HCT116 (cell line): ENCODE measurements around the gene AOPEP. TPM values are rescaled to one million over a fixed set of nuclear protein-coding genes. Genes with fewer than 3 reads are reported as not detected.

Source experiments
- ATAC-seq: fragments of 200-7000 bp; cut with Tn5 transposase; 2 replicates; pipeline ENCODE4 v1.9.1; 2020; ENCODE audit warnings: mild to moderate bottlenecking, moderate library complexity
- BruUV-seq: library from RNA; stranded (reverse); fragments of 400-500 nt; replicated peaks from 2 replicates; lab custom pipeline; 2021; lab: Mats Ljungman, UMichigan
- CTCF ChIA-PET: fragments of 300-600 bp; sonication (Branson Sonifier 250); formaldehyde crosslinking; loops from one replicate; lab custom pipeline; 2021; ENCODE audit warnings: antibody characterized with exemption; lab: Charles Lee
- POLR2A ChIA-PET: fragments of 300-600, 350-600 bp; sonication (Branson Sonifier 250); formaldehyde crosslinking; loops from one replicate; lab custom pipeline; 2021; ENCODE audit warnings: antibody characterized with exemption; lab: Charles Lee
- RAD21 ChIA-PET, 2 experiments: fragments of 300-600 bp; sonication (Branson Sonifier 250); formaldehyde crosslinking; loops; one replicate each; lab custom pipeline; 2023; ENCODE audit warnings: low total read pairs in 2 of 2; ENCODE audit not compliant: uncharacterized antibody in 2 of 2, unreplicated experiment in 2 of 2, low non-redundant PET in 1 of 2; lab: Charles Lee
- DNase-seq: peaks from one replicate; pipeline ENCODE4 v3.0.0-alpha.2; 2010; ENCODE audit warnings: low read depth, low spot score
- H2AFZ ChIP-seq: fragments of 200-600 bp; shearing (Covaris generic), sonication (generic); 2 replicates; pipeline ENCODE4 v1.6.1; 2017; ENCODE audit warnings: low read depth, mixed run types, mixed read lengths, antibody characterized with exemption, low read length; ENCODE audit not compliant: poor library complexity, severe bottlenecking
- H3K27ac ChIP-seq: 2 replicates; pipeline ENCODE4 v1.5.1; 2012; ENCODE audit warnings: low read depth, low read length
- H3K27me3 ChIP-seq: fragments of 200-600 bp; sonication (generic); 2 replicates; pipeline ENCODE4 v1.6.1; 2016; ENCODE audit warnings: mixed run types, low read length, mixed read lengths; ENCODE audit not compliant: insufficient read depth
- H3K36me3 ChIP-seq, 2 experiments: fragments of 200-500 bp in 1 of 2; fragments of 200-600 bp in 1 of 2; sonication (Bioruptor generic) in 1 of 2; sonication (generic) in 1 of 2; 2 replicates each; pipeline versions ENCODE4 v1.5.1 to v1.6.1; 2014 to 2016; ENCODE audit warnings: low read length in 2 of 2, inconsistent platforms in 1 of 2, mixed read lengths in 1 of 2, mixed run types in 1 of 2; ENCODE audit not compliant: insufficient read depth in 2 of 2, control insufficient read depth in 1 of 2
- H3K4me1 ChIP-seq, 2 experiments: fragments of 200-600 bp in 1 of 2; sonication (generic) in 1 of 2; 2 replicates each; pipeline versions ENCODE4 v1.5.1 to v1.6.1; 2012 to 2017; ENCODE audit warnings: low read length in 2 of 2, inconsistent platforms in 1 of 2, mild to moderate bottlenecking in 1 of 2, mixed read lengths in 1 of 2, mixed run types in 1 of 2, moderate library complexity in 1 of 2; ENCODE audit not compliant: insufficient read depth in 2 of 2, control insufficient read depth in 1 of 2
- H3K4me2 ChIP-seq: fragments of 200-600 bp; sonication (generic); 2 replicates; pipeline ENCODE4 v1.6.1; 2017; ENCODE audit warnings: mixed run types, low read length, mixed read lengths
- H3K4me3 ChIP-seq, 2 experiments: fragments of 200-600 bp in 1 of 2; sonication (generic) in 1 of 2; replicated peaks in 1 of 2; 2 replicates each; pipeline ENCODE4 v1.5.1; 2011 to 2016; ENCODE audit warnings: low read length in 2 of 2, control low read depth in 1 of 2, low read depth in 1 of 2, mild to moderate bottlenecking in 1 of 2, mixed read lengths in 1 of 2, mixed run types in 1 of 2
- H3K79me2 ChIP-seq: fragments of 200-600 bp; sonication (generic); 2 replicates; pipeline ENCODE4 v1.6.1; 2017; ENCODE audit warnings: mild to moderate bottlenecking, mixed run types, low read length, moderate library complexity, mixed read lengths; ENCODE audit not compliant: insufficient read depth
- H3K9ac ChIP-seq: fragments of 200-600 bp; sonication (generic); 2 replicates; pipeline ENCODE4 v1.6.1; 2016; ENCODE audit warnings: low read length, mixed read lengths
- H3K9me2 ChIP-seq: fragments of 200-600 bp; sonication (generic), shearing (Covaris generic); 2 replicates; pipeline ENCODE4 v1.6.1; 2017; ENCODE audit warnings: mixed run types, mild to moderate bottlenecking, moderate library complexity; ENCODE audit not compliant: insufficient read depth
- H3K9me3 ChIP-seq, 2 experiments: fragments of 200-500 bp in 1 of 2; fragments of 200-600 bp in 1 of 2; sonication (Bioruptor generic) in 1 of 2; sonication (generic) in 1 of 2; 2 replicates each; pipeline ENCODE4 v1.6.1; 2014 to 2017; ENCODE audit warnings: low read length in 2 of 2, mixed read lengths in 2 of 2, inconsistent platforms in 1 of 2, low read depth in 1 of 2, mild to moderate bottlenecking in 1 of 2, mixed run types in 1 of 2, moderate library complexity in 1 of 2; ENCODE audit not compliant: control insufficient read depth in 1 of 2, insufficient read depth in 1 of 2
- H4K20me1 ChIP-seq: fragments of 200-600 bp; sonication (generic), shearing (Covaris generic); 2 replicates; pipeline ENCODE4 v1.6.1; 2017; ENCODE audit warnings: mixed run types, mild to moderate bottlenecking, moderate library complexity; ENCODE audit not compliant: insufficient read depth
- ATF3 ChIP-seq: IDR thresholded peaks from 2 replicates; pipeline ENCODE4 v1.6.1; 2012
- CBX3 ChIP-seq: IDR thresholded peaks from 2 replicates; pipeline ENCODE4 v1.6.1; 2012; ENCODE audit warnings: low read depth
- CEBPB ChIP-seq: IDR thresholded peaks from 2 replicates; pipeline ENCODE4 v1.6.1; 2012; ENCODE audit warnings: low read depth
- EGR1 ChIP-seq: IDR thresholded peaks from 2 replicates; pipeline ENCODE4 v1.6.1; 2012; ENCODE audit warnings: low read depth
- EZH2 ChIP-seq: fragments of 200-600 bp; sonication (generic); IDR thresholded peaks from 2 replicates; pipeline ENCODE4 v1.6.1; 2017; ENCODE audit warnings: antibody characterized with exemption, mixed run types
- FOSL1 ChIP-seq: IDR thresholded peaks from 2 replicates; pipeline ENCODE4 v1.6.1; 2012; ENCODE audit warnings: low read depth
- POLR2A ChIP-seq: IDR thresholded peaks from 2 replicates; pipeline ENCODE4 v1.7.0; 2011; ENCODE audit warnings: borderline replicate concordance; ENCODE audit not compliant: insufficient read depth, insufficient read length; ENCODE audit errors: extremely low read depth
- POLR2AphosphoS5 ChIP-seq: IDR thresholded peaks from 2 replicates; pipeline ENCODE4 v1.6.1; 2011; ENCODE audit warnings: mild to moderate bottlenecking, low read depth, low read length, moderate library complexity
- REST ChIP-seq: IDR thresholded peaks from 2 replicates; pipeline ENCODE4 v1.6.1; 2012; ENCODE audit warnings: low read depth
- SRF ChIP-seq: IDR thresholded peaks from 2 replicates; pipeline ENCODE4 v1.6.1; 2012; ENCODE audit warnings: low read depth
- TCF7L2 ChIP-seq: IDR thresholded peaks from 2 replicates; pipeline ENCODE4 v1.7.0; 2011; ENCODE audit warnings: borderline replicate concordance, inconsistent platforms; ENCODE audit not compliant: insufficient read depth, insufficient read length; ENCODE audit errors: extremely low read depth
- YY1 ChIP-seq: IDR thresholded peaks from 2 replicates; pipeline ENCODE4 v1.6.1; 2011; ENCODE audit warnings: low read length, low read depth, moderate library complexity, mild to moderate bottlenecking; ENCODE audit not compliant: insufficient replicate concordance; ENCODE audit errors: extremely low read depth
- ZFX ChIP-seq: fragments of 450-650 bp; IDR thresholded peaks from 2 replicates; pipeline ENCODE4 v1.6.1; 2017
- ZNF274 ChIP-seq: fragments of 200-500 bp; sonication (Bioruptor generic); IDR thresholded peaks from 2 replicates; pipeline ENCODE4 v1.6.1; 2014; ENCODE audit warnings: mild to moderate bottlenecking, low read depth, low read length, inconsistent platforms
- intact Hi-C: fragments of 100-400 bp; cut with micrococcal nuclease; formaldehyde crosslinking; loops from 2 replicates; pipeline ENCODE4 v1.10.0; 2022
- total RNA-seq: library from RNA; stranded (reverse); gene quantifications from one replicate; pipeline ENCODE4 v1.2.1, GENCODE V29; 2021; ENCODE audit not compliant: unreplicated experiment
- TF ChIP-seq, protein P1 (sequence below): IDR thresholded peaks from 2 replicates; pipeline ENCODE4 v1.6.1; 2011; ENCODE audit warnings: mild to moderate bottlenecking, low read length, moderate library complexity; ENCODE audit not compliant: insufficient replicate concordance; ENCODE audit errors: extremely low read depth

AOPEP gene
- total RNA-seq, 1 experiment from 2014 or later = 15.1 TPM

- H3K79me2 ChIP-seq = no peaks in the 10 kb centered on the region
- DNase-seq (no peak), ATAC-seq (no peak)
- H3K27ac ChIP-seq = no peak overlapping the region
- no peak overlapping the region for H3K9ac ChIP-seq
- H3K36me3 ChIP-seq = no peaks in the 10 kb centered on the region
- BruUV-seq = no TSS peak
- ChIA-PET CTCF (no interaction called here), RAD21 (no interaction called here), POLR2A (no interaction called here)
- H3K9me3 ChIP-seq = no peaks in the 10 kb centered on the region
- no peak overlapping the region for H2AFZ ChIP-seq
- peaks cover 43 to 46% of the 10 kb centered on the region in 2 experiments for H3K4me1 ChIP-seq
- no peak for TF ChIP-seq YY1
- no peak for TF ChIP-seq ZFX
- no peak for TF ChIP-seq TCF7L2
- no peak for TF ChIP-seq REST
- TF ChIP-seq CEBPB = no peak
- TF ChIP-seq FOSL1 = no peak
- no peak for TF ChIP-seq POLR2AphosphoS5
- TF ChIP-seq ATF3 = no peak
- no peak for TF ChIP-seq CBX3
- no peak for TF ChIP-seq EGR1
- TF ChIP-seq EZH2 = no peak
- TF ChIP-seq SRF = no peak
- no peak for TF ChIP-seq POLR2A
- no peak for TF ChIP-seq ZNF274
- TF ChIP-seq, protein P1, sequence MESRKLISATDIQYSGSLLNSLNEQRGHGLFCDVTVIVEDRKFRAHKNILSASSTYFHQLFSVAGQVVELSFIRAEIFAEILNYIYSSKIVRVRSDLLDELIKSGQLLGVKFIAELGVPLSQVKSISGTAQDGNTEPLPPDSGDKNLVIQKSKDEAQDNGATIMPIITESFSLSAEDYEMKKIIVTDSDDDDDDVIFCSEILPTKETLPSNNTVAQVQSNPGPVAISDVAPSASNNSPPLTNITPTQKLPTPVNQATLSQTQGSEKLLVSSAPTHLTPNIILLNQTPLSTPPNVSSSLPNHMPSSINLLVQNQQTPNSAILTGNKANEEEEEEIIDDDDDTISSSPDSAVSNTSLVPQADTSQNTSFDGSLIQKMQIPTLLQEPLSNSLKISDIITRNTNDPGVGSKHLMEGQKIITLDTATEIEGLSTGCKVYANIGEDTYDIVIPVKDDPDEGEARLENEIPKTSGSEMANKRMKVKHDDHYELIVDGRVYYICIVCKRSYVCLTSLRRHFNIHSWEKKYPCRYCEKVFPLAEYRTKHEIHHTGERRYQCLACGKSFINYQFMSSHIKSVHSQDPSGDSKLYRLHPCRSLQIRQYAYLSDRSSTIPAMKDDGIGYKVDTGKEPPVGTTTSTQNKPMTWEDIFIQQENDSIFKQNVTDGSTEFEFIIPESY = no peak
- intact Hi-C loops = no loop called here
- no peaks in the 10 kb centered on the region for H3K27me3 ChIP-seq
- H3K4me2 ChIP-seq = no peak overlapping the region
- no peaks in the 10 kb centered on the region for H3K9me2 ChIP-seq
- H3K4me3 ChIP-seq = no peak overlapping the region
- H4K20me1 ChIP-seq = no peaks in the 10 kb centered on the region
Observed at GRCh38 chr9:94923326-94924089, 197.0 kb downstream of the AOPEP start.
